K562 (cell line): ENCODE data around the gene UBE2C. TPM values are rescaled to one million over a fixed set of nuclear protein-coding genes. Genes with fewer than 3 reads are reported as not detected.
A peak's percentile ranks its signal among the peaks of the same experiment; 100 is the strongest.

Experiments
- ATAC-seq: fragments of 200-7000 bp; cut with Tn5 transposase; 3 replicates; pipeline ENCODE4 v1.9.1; 2020; ENCODE audit warnings: moderate library complexity
- BruUV-seq: library from RNA; stranded (reverse); fragments of 400-500 nt; replicated peaks from 2 replicates; lab custom pipeline; 2021; lab: Mats Ljungman, UMichigan
- CTCF ChIA-PET: fragments of 300-600 bp; formaldehyde crosslinking; extraction: SDS; loops from one replicate; lab custom pipeline; 2021; ENCODE audit warnings: low intra/inter-chr PET ratio; lab: Yijun Ruan, JAX
- POLR2A ChIA-PET: fragments of 300-600, 350-650 bp; sonication (Branson Sonifier 250); formaldehyde crosslinking; extraction: SDS; loops from one replicate; lab custom pipeline; 2021; ENCODE audit warnings: antibody characterized with exemption, inconsistent platforms; lab: Yijun Ruan, JAX
- DNase-seq, 4 experiments: peaks; one replicate each; pipeline versions ENCODE4 v3.0.0 to v3.0.0-alpha.2; 2011 to 2018; ENCODE audit warnings: low spot score in 3 of 4, mixed read lengths in 3 of 4; ENCODE audit errors: extremely low read depth in 1 of 4
- FAIRE-seq: peaks from 2 replicates; lab custom pipeline; 2011; peaks lifted over from hg19 to GRCh38; lab: Jason Lieb, UNC
- H2AFZ ChIP-seq: 2 replicates; pipeline ENCODE4 v1.6.0; 2011; ENCODE audit warnings: low read depth, low read length, control low read depth, inconsistent platforms
- H3K27ac ChIP-seq: fragments of 200-600 bp; 3 replicates; pipeline ENCODE4 v1.8.0; 2011; ENCODE audit warnings: low read depth, mild to moderate bottlenecking, control low read depth, inconsistent platforms, low read length, moderate library complexity, mixed read lengths; ENCODE audit errors: extremely low read depth
- H3K27me3 ChIP-seq, 2 experiments: fragments of 300-600 bp in 1 of 2; 2 replicates in 1 of 2; 3 replicates in 1 of 2; pipeline versions ENCODE4 v1.6.0 to v1.8.0; 2011; ENCODE audit warnings: inconsistent platforms in 2 of 2, low read length in 2 of 2, mild to moderate bottlenecking in 1 of 2, mixed read lengths in 1 of 2, moderate library complexity in 1 of 2; ENCODE audit not compliant: control insufficient read depth in 2 of 2, insufficient read depth in 2 of 2
- H3K36me3 ChIP-seq: fragments of 300-600 bp; 3 replicates; pipeline ENCODE4 v1.8.0; 2011; ENCODE audit warnings: mild to moderate bottlenecking, low read length, inconsistent platforms; ENCODE audit not compliant: control insufficient read depth, insufficient read depth
- H3K4me1 ChIP-seq, 2 experiments: fragments of 200-600 bp in 1 of 2; replicated peaks in 1 of 2; 2 replicates in 1 of 2; 3 replicates in 1 of 2; pipeline versions ENCODE4 v1.5.1 to v1.8.0; 2011; ENCODE audit warnings: inconsistent platforms in 2 of 2, low read length in 2 of 2, mild to moderate bottlenecking in 1 of 2, mixed read lengths in 1 of 2, moderate library complexity in 1 of 2; ENCODE audit not compliant: control insufficient read depth in 2 of 2, insufficient read depth in 2 of 2
- H3K4me2 ChIP-seq: 2 replicates; pipeline ENCODE4 v1.6.1; 2011; ENCODE audit warnings: low read length, control low read depth, inconsistent platforms, mixed read lengths; ENCODE audit not compliant: insufficient read depth
- H3K4me3 ChIP-seq: fragments of 200-600 bp; sonication (generic), shearing (Covaris generic); 2 replicates; pipeline ENCODE4 v1.5.1; 2016; ENCODE audit warnings: control low read depth, inconsistent platforms
- H3K79me2 ChIP-seq: fragments of 200-600 bp; 3 replicates; pipeline ENCODE4 v1.8.0; 2011; ENCODE audit warnings: low read length, inconsistent platforms; ENCODE audit not compliant: control insufficient read depth, insufficient read depth
- H3K9ac ChIP-seq, 2 experiments: 2 replicates each; pipeline versions ENCODE4 v1.6.0 to v1.6.1; 2011; ENCODE audit warnings: low read depth in 2 of 2, low read length in 2 of 2, control low read depth in 1 of 2, inconsistent platforms in 1 of 2, mild to moderate bottlenecking in 1 of 2, mixed read lengths in 1 of 2; ENCODE audit not compliant: insufficient read depth in 1 of 2
- H3K9me1 ChIP-seq: one replicate; pipeline ENCODE4 v1.6.0; 2011; ENCODE audit warnings: inconsistent platforms, mild to moderate bottlenecking, low read length, moderate library complexity; ENCODE audit not compliant: control insufficient read depth, insufficient read depth
- H3K9me3 ChIP-seq: replicated peaks from 2 replicates; pipeline ENCODE4 v1.5.1; 2011; ENCODE audit warnings: low read depth, low read length, inconsistent platforms; ENCODE audit not compliant: control insufficient read depth, insufficient read depth
- H4K20me1 ChIP-seq: replicated peaks from 2 replicates; pipeline ENCODE4 v1.6.1; 2011; ENCODE audit warnings: low read length, inconsistent platforms, mixed read lengths; ENCODE audit not compliant: control insufficient read depth, insufficient read depth
- ARID1B ChIP-seq: fragments of 450-650 bp; IDR thresholded peaks from 2 replicates; pipeline ENCODE4 v1.6.1; 2016; ENCODE audit warnings: antibody characterized with exemption, mild to moderate bottlenecking, inconsistent platforms
- CHD2 ChIP-seq: IDR thresholded peaks from 2 replicates; pipeline ENCODE4 v1.6.1; 2011; ENCODE audit warnings: low read depth, low read length
- E2F3 ChIP-seq: fragments of 250-450 bp; sonication (Bioruptor Pico); IDR thresholded peaks from 2 replicates; pipeline ENCODE4 v1.4.0; 2020; ENCODE audit warnings: mild to moderate bottlenecking
- FOXP1 ChIP-seq: sonication (generic); formaldehyde crosslinking; IDR thresholded peaks from 2 replicates; pipeline ENCODE4 v1.8.0; 2022; ENCODE audit warnings: mild to moderate bottlenecking, missing genetic modification reagents
- TEAD1 ChIP-seq, 2 experiments: fragments of 450-650 bp in 1 of 2; sonication (generic) in 1 of 2; formaldehyde crosslinking; IDR thresholded peaks; 2 replicates each; pipeline versions ENCODE4 v1.4.0 to v1.8.0; 2020 to 2022; ENCODE audit warnings: mild to moderate bottlenecking in 2 of 2, missing genetic modification reagents in 1 of 2
- YBX1 ChIP-seq: fragments of 450-650 bp; IDR thresholded peaks from 2 replicates; pipeline ENCODE4 v1.7.1; 2016; ENCODE audit warnings: mild to moderate bottlenecking
- ZBED1 ChIP-seq: IDR thresholded peaks from 2 replicates; pipeline ENCODE4 v1.6.1; 2014
- ZFP30 ChIP-seq: fragments of 250-450 bp; sonication (Bioruptor Pico); IDR thresholded peaks from 2 replicates; pipeline ENCODE4 v1.8.0; 2022; ENCODE audit warnings: moderate library complexity, mild to moderate bottlenecking, inconsistent platforms, borderline replicate concordance
- ZNF311 ChIP-seq: fragments of 250-450 bp; sonication (Bioruptor Pico); IDR thresholded peaks from 2 replicates; pipeline ENCODE4 v1.4.0; 2020; ENCODE audit warnings: mild to moderate bottlenecking, moderate library complexity
- ZNF436 ChIP-seq: fragments of 250-450, 450-650 bp; sonication (Bioruptor Pico); formaldehyde crosslinking; IDR thresholded peaks from 2 replicates; pipeline ENCODE4 v1.7.0; 2020; ENCODE audit warnings: mild to moderate bottlenecking
- ZNF584 ChIP-seq: fragments of 200-800 bp; sonication (Bioruptor generic); IDR thresholded peaks from 2 replicates; pipeline ENCODE4 v1.6.1; 2016; ENCODE audit warnings: low read depth, mild to moderate bottlenecking, missing genetic modification characterization, missing compliant biosample characterization
- WGBS: fragments of 100-300 bp; shearing (Covaris generic); methylation state at CpG from one replicate; pipeline ENCODE4 v1.1.6; 2016; ENCODE audit warnings: low coverage, mixed read lengths; ENCODE audit not compliant: insufficient coverage; ENCODE audit errors: missing lambda C conversion rate; 5-methylcytosine and 5-hydroxymethylcytosine counted together
- in situ Hi-C: fragments of 300-500 bp; cut with MboI; formaldehyde crosslinking; loops from 4 replicates; pipeline ENCODE4 v1.15.0; 2018; ENCODE audit warnings: inconsistent platforms, mixed read lengths
- intact Hi-C: fragments of 100-400 bp; cut with micrococcal nuclease; formaldehyde crosslinking; loops from 2 replicates; pipeline ENCODE4 v1.14.2; 2022
- polyA plus RNA-seq, 8 experiments: library from polyadenylated mRNA; depleted of rRNA in 4 of 8; stranded (reverse) in 5 of 8; unstranded in 3 of 8; fragments of >200 nt; fragmentation: Nextera tagmentation in 2 of 8; fragmentation: Illumina TruSeq in 1 of 8; extraction: Ambion mirVana in 2 of 8; extraction: Trizol in 1 of 8; gene quantifications; 2 replicates each; pipeline versions ENCODE4 v1.2.1 to v1.2.3, GENCODE V29; 2011 to 2014; ENCODE audit warnings: inconsistent platforms in 1 of 8, missing spikeins in 1 of 8
- total RNA-seq, 7 experiments: library from RNA; depleted of rRNA in 6 of 7; stranded (reverse); fragments of >200 nt in 6 of 7; fragmentation: Illumina TruSeq in 2 of 7; extraction: Trizol in 2 of 7; gene quantifications; 2 replicates each; pipeline versions ENCODE4 v1.2.1 to v1.2.3, GENCODE V29; 2011 to 2021; ENCODE audit warnings: low replicate concordance in 1 of 7
- TF ChIP-seq, protein P1 (sequence below): fragments of 450-650 bp; formaldehyde crosslinking; IDR thresholded peaks from 2 replicates; pipeline ENCODE4 v1.4.0; 2022; ENCODE audit warnings: mild to moderate bottlenecking, moderate library complexity
- TF ChIP-seq, protein P2 (sequence below): fragments of 450-650 bp; IDR thresholded peaks from 2 replicates; pipeline ENCODE4 v1.6.1; 2017; ENCODE audit warnings: antibody characterized with exemption, mild to moderate bottlenecking
- TF ChIP-seq, protein P3 (sequence below): fragments of 250-450 bp; sonication (Bioruptor Pico); IDR thresholded peaks from 2 replicates; pipeline ENCODE4 v1.9.0; 2021; ENCODE audit warnings: mild to moderate bottlenecking
- TF ChIP-seq, protein P4 (sequence below): fragments of 250-450 bp; sonication (Bioruptor Pico); IDR thresholded peaks from 2 replicates; pipeline ENCODE4 v1.4.0; 2020; ENCODE audit warnings: mild to moderate bottlenecking, moderate library complexity

UBE2C gene
- total and polyA plus RNA-seq, 9 of the 15 experiments (the other 6 are each of a cell fraction or from before 2014, with no cell fraction given): 0.51 to 1.6 (median 0.69) TPM

DNA sequence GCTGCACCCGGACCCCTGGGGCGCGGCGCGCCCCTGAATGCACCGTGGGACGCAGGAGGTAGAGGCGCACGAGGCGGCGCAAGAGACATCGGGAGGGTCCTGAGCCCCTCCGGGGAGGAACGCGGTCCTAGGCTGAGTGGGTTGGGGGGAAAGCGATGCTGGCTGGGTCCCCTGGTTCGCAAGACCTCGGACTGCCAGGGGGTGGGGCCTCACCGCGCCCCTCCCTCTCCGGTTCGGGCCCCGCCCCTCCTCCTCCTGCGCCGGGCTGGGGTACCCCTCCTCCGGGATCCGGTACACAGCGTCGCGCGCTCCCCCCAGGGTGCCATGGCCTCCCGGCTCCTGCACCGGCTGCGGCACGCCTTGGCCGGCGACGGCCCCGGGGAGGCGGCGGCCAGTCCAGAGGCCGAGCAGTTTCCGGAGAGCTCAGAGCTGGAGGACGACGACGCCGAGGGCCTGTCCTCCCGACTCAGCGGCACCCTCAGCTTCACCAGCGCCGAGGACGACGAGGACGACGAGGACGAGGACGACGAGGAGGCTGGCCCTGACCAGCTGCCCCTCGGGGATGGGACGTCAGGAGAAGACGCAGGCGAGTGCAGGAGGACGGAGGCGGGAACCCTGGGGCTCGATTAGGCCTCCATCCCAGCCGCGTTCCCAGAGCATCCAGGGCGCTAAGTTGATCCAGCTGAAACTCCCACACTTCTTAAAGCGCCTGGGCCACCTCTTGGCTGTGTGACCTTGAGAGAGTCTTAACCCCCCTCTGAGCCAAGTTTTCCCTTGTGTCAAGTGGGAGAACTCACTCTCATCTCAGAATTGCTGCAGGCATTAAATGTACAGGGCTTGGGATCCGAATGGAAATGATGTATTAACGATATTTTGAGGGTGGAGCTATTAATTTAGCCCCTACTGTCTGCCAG lies 21.7 kb downstream of the UBE2C start:
- in situ Hi-C loops (no loop called here), intact Hi-C loops (loop anchor here (10.0 kb wide), 1 partner anchor 51 kb away; the partner anchor contains the start of genes SPATA25 and ZSWIM1)
- Histone ChIP-seq H3K4me1 (peaks cover 32 to 34% of the 10 kb centered on the region in 2 experiments), H4K20me1 (no peaks in the 10 kb centered on the region), H2AFZ (peak overlapping the region; percentile 72), H3K27ac (no peak overlapping the region), H3K4me2 (peak overlapping the region; percentile 61), H3K79me2 (no peaks in the 10 kb centered on the region), H3K27me3 (no peaks in the 10 kb centered on the region), H3K4me3 (peak overlapping the region; percentile 43), H3K9ac (peak overlapping the region; percentile 19 to 86; a peak in 3 of 4 replicates), H3K9me1 (no peaks in the 10 kb centered on the region), H3K36me3 (no peaks in the 10 kb centered on the region), H3K9me3 (no peaks in the 10 kb centered on the region)
- CTCF ChIA-PET: no interaction called here
- no TSS peak for BruUV-seq
- POLR2A ChIA-PET: interaction anchor here (0.6 to 1.6 kb wide), 4 partner anchors 18 to 101 kb away, joined by 3 to 6 read pairs (median 4); no protein-coding TSS in a partner anchor
- 25% methylated on average over 34 of the region's 71 CpGs for WGBS
- FAIRE-seq (no peak), DNase-seq (peak in 3 of 4 experiments; percentile 50 to 84 (median 83)), ATAC-seq (peak; percentile 61)
- TF ChIP-seq ARID1B (no peak), YBX1 (no peak), E2F3 (CRISPR knock-in tag) (no peak), FOXP1 (CRISPR knock-in tag) (no peak), ZFP30 (no peak), ZNF436 (CRISPR knock-in tag) (no peak), CHD2 (no peak), ZBED1 (no peak), TEAD1 (CRISPR knock-in tag; IDR thresholded peaks at IDR 0.05) (no peak), ZNF584 (CRISPR knock-in tag) (no peak), ZNF311 (0 out of 2 replicates have a peak, but pooled peaks have one; percentile 24)
- TF ChIP-seq, protein P1, sequence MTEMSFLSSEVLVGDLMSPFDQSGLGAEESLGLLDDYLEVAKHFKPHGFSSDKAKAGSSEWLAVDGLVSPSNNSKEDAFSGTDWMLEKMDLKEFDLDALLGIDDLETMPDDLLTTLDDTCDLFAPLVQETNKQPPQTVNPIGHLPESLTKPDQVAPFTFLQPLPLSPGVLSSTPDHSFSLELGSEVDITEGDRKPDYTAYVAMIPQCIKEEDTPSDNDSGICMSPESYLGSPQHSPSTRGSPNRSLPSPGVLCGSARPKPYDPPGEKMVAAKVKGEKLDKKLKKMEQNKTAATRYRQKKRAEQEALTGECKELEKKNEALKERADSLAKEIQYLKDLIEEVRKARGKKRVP (CRISPR knock-in tag): no peak
- TF ChIP-seq, protein P2, sequence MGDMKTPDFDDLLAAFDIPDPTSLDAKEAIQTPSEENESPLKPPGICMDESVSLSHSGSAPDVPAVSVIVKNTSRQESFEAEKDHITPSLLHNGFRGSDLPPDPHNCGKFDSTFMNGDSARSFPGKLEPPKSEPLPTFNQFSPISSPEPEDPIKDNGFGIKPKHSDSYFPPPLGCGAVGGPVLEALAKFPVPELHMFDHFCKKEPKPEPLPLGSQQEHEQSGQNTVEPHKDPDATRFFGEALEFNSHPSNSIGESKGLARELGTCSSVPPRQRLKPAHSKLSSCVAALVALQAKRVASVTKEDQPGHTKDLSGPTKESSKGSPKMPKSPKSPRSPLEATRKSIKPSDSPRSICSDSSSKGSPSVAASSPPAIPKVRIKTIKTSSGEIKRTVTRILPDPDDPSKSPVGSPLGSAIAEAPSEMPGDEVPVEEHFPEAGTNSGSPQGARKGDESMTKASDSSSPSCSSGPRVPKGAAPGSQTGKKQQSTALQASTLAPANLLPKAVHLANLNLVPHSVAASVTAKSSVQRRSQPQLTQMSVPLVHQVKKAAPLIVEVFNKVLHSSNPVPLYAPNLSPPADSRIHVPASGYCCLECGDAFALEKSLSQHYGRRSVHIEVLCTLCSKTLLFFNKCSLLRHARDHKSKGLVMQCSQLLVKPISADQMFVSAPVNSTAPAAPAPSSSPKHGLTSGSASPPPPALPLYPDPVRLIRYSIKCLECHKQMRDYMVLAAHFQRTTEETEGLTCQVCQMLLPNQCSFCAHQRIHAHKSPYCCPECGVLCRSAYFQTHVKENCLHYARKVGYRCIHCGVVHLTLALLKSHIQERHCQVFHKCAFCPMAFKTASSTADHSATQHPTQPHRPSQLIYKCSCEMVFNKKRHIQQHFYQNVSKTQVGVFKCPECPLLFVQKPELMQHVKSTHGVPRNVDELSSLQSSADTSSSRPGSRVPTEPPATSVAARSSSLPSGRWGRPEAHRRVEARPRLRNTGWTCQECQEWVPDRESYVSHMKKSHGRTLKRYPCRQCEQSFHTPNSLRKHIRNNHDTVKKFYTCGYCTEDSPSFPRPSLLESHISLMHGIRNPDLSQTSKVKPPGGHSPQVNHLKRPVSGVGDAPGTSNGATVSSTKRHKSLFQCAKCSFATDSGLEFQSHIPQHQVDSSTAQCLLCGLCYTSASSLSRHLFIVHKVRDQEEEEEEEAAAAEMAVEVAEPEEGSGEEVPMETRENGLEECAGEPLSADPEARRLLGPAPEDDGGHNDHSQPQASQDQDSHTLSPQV: no peak
- TF ChIP-seq, protein P3, sequence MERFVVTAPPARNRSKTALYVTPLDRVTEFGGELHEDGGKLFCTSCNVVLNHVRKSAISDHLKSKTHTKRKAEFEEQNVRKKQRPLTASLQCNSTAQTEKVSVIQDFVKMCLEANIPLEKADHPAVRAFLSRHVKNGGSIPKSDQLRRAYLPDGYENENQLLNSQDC: no peak
- TF ChIP-seq, protein P4, sequence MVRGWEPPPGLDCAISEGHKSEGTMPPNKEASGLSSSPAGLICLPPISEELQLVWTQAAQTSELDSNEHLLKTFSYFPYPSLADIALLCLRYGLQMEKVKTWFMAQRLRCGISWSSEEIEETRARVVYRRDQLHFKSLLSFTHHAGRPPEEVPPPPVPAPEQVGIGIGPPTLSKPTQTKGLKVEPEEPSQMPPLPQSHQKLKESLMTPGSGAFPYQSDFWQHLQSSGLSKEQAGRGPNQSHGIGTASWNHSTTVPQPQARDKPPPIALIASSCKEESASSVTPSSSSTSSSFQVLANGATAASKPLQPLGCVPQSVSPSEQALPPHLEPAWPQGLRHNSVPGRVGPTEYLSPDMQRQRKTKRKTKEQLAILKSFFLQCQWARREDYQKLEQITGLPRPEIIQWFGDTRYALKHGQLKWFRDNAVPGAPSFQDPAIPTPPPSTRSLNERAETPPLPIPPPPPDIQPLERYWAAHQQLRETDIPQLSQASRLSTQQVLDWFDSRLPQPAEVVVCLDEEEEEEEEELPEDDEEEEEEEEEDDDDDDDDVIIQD: no peak
